Thymus (tissue), 11 donors: ENCODE measurements around the gene CNIH2. TPM values are rescaled to one million over a fixed set of nuclear protein-coding genes. Genes with fewer than 3 reads are reported as not detected.

Experiments used
- DNase-seq, 9 donors: peaks; one replicate each; pipeline ENCODE4 v3.0.0-alpha.2; 2013; ENCODE audit warnings: low spot score in 9 of 9, low read depth in 6 of 9, missing footprints in 1 of 9
- H3K27ac ChIP-seq, 2 donors: one replicate each; pipeline ENCODE4 v1.5.1; 2013; ENCODE audit warnings: control low read depth in 1 of 2, low read depth in 1 of 2, low read length in 1 of 2, mild to moderate bottlenecking in 1 of 2, moderate library complexity in 1 of 2
- H3K27me3 ChIP-seq, 2 donors: one replicate each; pipeline ENCODE4 v1.5.1; 2013; ENCODE audit warnings: low read length in 1 of 2; ENCODE audit not compliant: control insufficient read depth in 2 of 2, insufficient read depth in 1 of 2
- H3K36me3 ChIP-seq, 2 donors: one replicate each; pipeline ENCODE4 v1.5.1; 2013; ENCODE audit warnings: low read length in 1 of 2, mild to moderate bottlenecking in 1 of 2, moderate library complexity in 1 of 2; ENCODE audit not compliant: control insufficient read depth in 2 of 2, insufficient read depth in 2 of 2
- H3K4me1 ChIP-seq, 2 donors: one replicate each; pipeline ENCODE4 v1.5.1; 2013; ENCODE audit warnings: low read length in 2 of 2; ENCODE audit not compliant: control insufficient read depth in 2 of 2, insufficient read depth in 2 of 2
- H3K4me3 ChIP-seq, 2 donors: one replicate each; pipeline ENCODE4 v1.5.1; 2013; ENCODE audit warnings: low read length in 2 of 2, control low read depth in 1 of 2, mild to moderate bottlenecking in 1 of 2
- H3K9me3 ChIP-seq, 2 donors: one replicate each; pipeline ENCODE4 v1.5.1; 2013; ENCODE audit warnings: low read length in 1 of 2, mild to moderate bottlenecking in 1 of 2; ENCODE audit not compliant: control insufficient read depth in 2 of 2, insufficient read depth in 1 of 2
- WGBS: extraction: QIAGEN DNeasy Blood & Tissue Kit; methylation state at CpG from one replicate; pipeline ENCODE4 v1.1.7; 2013; 5-methylcytosine and 5-hydroxymethylcytosine counted together
- polyA plus RNA-seq: library from polyadenylated mRNA; stranded (reverse); fragments of 200-250 nt; gene quantifications from one replicate; pipeline ENCODE4 v1.2.3, GENCODE V29; 2013
- total RNA-seq: library from RNA; stranded (reverse); fragments of 120-200 nt; gene quantifications from one replicate; pipeline ENCODE4 v1.2.4, GENCODE V29; 2013
- donor health status: healthy.

Gene CNIH2
- total and polyA plus RNA-seq, 2 donors, result 1.6 TPM

DNA sequence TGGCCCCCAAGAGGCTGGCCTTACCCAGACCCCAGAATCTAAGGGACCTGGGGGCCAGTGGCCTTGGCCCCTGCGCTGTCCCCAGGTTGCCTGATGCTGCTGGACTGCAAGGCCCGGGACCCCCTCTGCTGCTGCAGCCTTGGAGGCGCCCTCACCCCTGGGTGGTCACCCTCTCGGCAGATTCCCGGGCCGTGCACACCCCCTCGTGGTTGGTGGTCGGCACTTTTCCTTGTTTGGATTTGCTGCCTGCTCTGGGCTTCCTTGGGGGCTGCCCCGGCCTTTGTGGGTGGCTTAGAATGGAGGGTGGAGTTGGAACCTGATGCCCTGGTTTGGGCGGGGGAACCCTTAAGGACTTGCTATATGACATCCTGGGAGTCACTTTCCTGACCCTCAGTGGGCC lies 53.0 kb downstream of the CNIH2 start:
- Histone ChIP-seq H3K4me3 (no peak overlapping the region), H3K27me3 (peaks cover 5 to 27% of the 10 kb centered on the region in 2 donors), H3K36me3 (no peaks in the 10 kb centered on the region), H3K9me3 (peaks cover 0 to 6% of the 10 kb centered on the region in 2 donors), H3K4me1 (peaks cover 29 to 33% of the 10 kb centered on the region in 2 donors), H3K27ac (no peak overlapping the region)
- 82% methylated on average over 10 of the region's 10 CpGs for WGBS
- no peak for DNase-seq

DNA sequence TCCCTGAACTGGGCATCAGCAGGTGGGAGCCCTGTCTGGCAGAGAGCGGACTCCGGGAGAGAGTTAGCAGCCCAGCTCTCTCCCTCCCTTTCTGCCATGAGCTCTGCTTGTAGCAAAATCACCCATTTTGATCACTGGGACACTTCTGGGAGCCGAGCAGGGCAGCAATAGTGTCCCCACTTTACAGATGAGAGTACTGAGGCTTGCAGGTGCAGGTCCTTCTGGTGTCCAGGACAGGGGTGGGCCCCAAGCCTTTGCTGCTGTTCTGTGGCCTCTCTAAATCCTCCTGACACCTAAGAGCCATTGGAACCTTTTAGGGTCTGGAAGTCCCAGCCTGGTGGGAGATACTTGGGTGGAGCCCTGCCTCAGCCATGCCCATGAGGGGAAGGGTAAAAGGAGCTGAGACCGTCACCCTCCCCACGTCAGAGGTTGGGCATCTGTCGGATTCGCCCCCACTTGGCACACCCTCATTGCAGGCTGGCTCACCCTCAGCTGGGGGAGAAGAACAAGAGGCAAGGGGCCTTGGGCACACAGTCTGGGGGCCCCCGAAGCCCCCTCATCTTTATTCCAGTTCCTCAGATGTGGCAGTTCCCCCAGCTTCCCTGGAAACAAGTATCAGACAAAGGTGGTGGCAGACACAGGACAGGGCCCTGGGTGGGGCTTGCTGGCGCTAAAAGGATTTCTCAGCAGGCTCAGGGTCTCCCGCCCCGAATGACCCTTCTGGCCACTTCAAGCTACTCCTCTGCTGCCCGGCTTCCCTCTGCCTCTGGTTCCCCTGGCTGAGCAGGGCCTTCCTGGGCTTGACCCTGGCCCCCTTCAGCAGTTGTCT lies 53.8 kb downstream of the CNIH2 start:
- Histone ChIP-seq H3K36me3 (peaks cover 0 to 2% of the 10 kb centered on the region in 2 donors), H3K27me3 (peaks cover 5 to 35% of the 10 kb centered on the region in 2 donors), H3K4me1 (peaks cover 31 to 33% of the 10 kb centered on the region in 2 donors), H3K9me3 (peaks cover 0 to 4% of the 10 kb centered on the region in 2 donors), H3K4me3 (no peak overlapping the region), H3K27ac (no peak overlapping the region)
- DNase-seq, result no peak
- 95% methylated on average over 12 of the region's 12 CpGs for WGBS

DNA sequence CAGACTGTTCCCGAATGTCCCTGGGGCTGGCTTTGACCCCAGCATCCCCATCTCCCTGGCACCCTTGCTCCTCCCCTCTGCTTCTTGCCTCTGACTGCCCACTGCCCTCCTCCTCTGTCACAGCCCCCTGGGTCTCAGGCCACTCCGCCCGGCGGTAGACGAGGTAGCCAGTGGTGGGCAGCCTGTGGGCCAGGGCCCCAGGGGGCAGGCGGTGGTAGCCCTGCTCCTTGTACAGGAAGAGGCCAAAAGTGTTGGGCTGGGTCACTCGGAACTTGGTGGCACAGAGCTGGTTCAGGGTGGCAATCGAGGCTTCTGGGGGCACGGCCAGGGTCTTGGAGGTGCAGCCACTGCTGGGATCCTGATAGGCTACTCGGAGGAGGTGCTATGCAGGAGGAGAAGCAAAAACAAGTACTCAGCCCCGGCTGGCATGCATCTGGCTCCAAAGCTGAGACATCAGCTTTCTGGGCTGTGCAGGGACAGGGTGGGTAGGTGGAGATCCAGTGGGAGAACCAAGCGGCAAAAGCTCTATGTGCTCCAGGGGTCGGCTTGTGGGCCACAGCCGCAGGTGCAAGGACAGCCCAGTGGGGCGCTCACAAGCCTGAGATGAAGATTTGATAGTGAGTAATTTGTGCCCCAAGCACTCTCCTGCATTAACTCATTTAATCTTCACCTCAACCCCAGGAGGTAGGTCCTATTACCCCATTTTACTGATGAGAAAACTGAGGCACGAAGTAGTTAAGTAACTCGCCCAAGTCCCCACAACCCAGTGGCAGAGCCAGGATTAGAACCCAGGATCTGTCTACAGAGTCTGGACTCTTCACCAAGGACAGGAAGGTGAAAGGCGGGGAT lies 54.6 kb downstream of the CNIH2 start:
- DNase-seq, result no peak
- H3K27me3 ChIP-seq, result peaks cover 5 to 40% of the 10 kb centered on the region in 2 donors
- H3K4me1 ChIP-seq, result peaks cover 23 to 33% of the 10 kb centered on the region in 2 donors
- H3K36me3 ChIP-seq, result peaks cover 6 to 11% of the 10 kb centered on the region in 2 donors
- H3K4me3 ChIP-seq, result no peak overlapping the region
- peaks cover 0 to 4% of the 10 kb centered on the region in 2 donors for H3K9me3 ChIP-seq
- 92% methylated on average over 18 of the region's 18 CpGs for WGBS
- no peak overlapping the region for H3K27ac ChIP-seq

DNA sequence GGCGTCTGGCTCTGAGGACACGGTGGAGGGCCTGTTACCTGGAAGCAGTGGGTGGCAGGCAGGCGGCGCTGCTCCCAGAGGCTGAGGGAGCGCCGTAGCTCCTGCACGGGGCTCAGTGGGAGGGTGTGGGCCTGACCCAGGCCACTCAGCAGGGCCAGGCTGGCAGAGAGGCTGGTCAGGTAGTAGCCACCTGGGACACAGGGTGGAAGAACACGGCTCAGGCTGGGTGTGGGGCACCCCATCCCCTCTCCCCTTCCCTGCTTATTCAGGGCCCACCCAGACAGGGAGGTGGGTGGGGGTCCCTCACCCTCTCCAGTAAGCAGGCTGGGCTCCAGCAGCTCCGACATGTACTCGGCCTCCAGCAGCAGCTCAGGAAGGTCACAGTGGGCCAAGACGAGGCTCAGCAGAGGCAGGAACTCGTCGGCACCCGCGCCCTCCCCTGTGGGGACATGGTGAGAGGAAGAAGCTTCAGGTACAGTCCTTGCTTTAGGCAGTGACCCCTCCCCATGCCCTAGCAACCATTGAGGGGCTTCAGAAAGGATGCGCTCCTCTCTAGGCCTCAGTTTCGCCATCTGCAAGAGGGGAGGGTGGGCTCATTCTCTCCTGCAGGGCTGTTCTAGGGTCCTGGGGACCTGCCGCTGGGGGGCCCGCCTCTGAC lies 55.4 kb downstream of the CNIH2 start:
- H3K36me3 ChIP-seq, result peaks cover 14 to 18% of the 10 kb centered on the region in 2 donors
- H3K27me3 ChIP-seq, result peaks cover 5 to 40% of the 10 kb centered on the region in 2 donors
- DNase-seq, result no peak
- 96% methylated on average over 19 of the region's 19 CpGs for WGBS
- H3K4me1 ChIP-seq, result peaks cover 16 to 26% of the 10 kb centered on the region in 2 donors
- peaks cover 0 to 4% of the 10 kb centered on the region in 2 donors for H3K9me3 ChIP-seq
- no peak overlapping the region for H3K4me3 ChIP-seq
- H3K27ac ChIP-seq, result no peak overlapping the region

Other genes with a start within 250 kb of the CNIH2 start
- 0.42 TPM for gene GAL3ST3, start 229.0 kb upstream of the CNIH2 start, total RNA-seq
- 0.25 TPM for gene GAL3ST3, start 229.0 kb upstream of the CNIH2 start, polyA plus RNA-seq
- gene SF3B2, start 225.8 kb upstream of the CNIH2 start, total RNA-seq, result 127 TPM
- 147 TPM for gene SF3B2, start 225.8 kb upstream of the CNIH2 start, polyA plus RNA-seq
- gene PACS1, start 207.9 kb upstream of the CNIH2 start, total RNA-seq, result 9.2 TPM
- 29.5 TPM for gene PACS1, start 207.9 kb upstream of the CNIH2 start, polyA plus RNA-seq
- 12.6 TPM for gene KLC2, start 20.5 kb upstream of the CNIH2 start, total RNA-seq
- 36.5 TPM for gene KLC2, start 20.5 kb upstream of the CNIH2 start, polyA plus RNA-seq
- 80.8 TPM for gene RAB1B, start 9.5 kb upstream of the CNIH2 start, total RNA-seq
- gene RAB1B, start 9.5 kb upstream of the CNIH2 start, polyA plus RNA-seq, result 105 TPM
- gene YIF1A, start 11.0 kb downstream of the CNIH2 start, total RNA-seq, result 44.2 TPM
- gene YIF1A, start 11.0 kb downstream of the CNIH2 start, polyA plus RNA-seq, result 57.3 TPM
- gene TMEM151A, start 13.7 kb downstream of the CNIH2 start, total RNA-seq, result not detected
- gene TMEM151A, start 13.7 kb downstream of the CNIH2 start, polyA plus RNA-seq, result 0.02 TPM
- 3.0 TPM for gene CD248, start 38.9 kb downstream of the CNIH2 start, total RNA-seq
- 7.7 TPM for gene CD248, start 38.9 kb downstream of the CNIH2 start, polyA plus RNA-seq
- 1.1 TPM for gene RIN1, start 58.3 kb downstream of the CNIH2 start, total RNA-seq
- gene RIN1, start 58.3 kb downstream of the CNIH2 start, polyA plus RNA-seq, result 5.8 TPM
- gene BRMS1, start 66.9 kb downstream of the CNIH2 start, total RNA-seq, result 43.1 TPM
- gene BRMS1, start 66.9 kb downstream of the CNIH2 start, polyA plus RNA-seq, result 63.0 TPM
- 9.9 TPM for gene B4GAT1, start 69.5 kb downstream of the CNIH2 start, total RNA-seq
- gene B4GAT1, start 69.5 kb downstream of the CNIH2 start, polyA plus RNA-seq, result 10.3 TPM
- gene SLC29A2, start 93.6 kb downstream of the CNIH2 start, total RNA-seq, result 1.6 TPM
- 14.2 TPM for gene SLC29A2, start 93.6 kb downstream of the CNIH2 start, polyA plus RNA-seq
- gene NPAS4, start 142.9 kb downstream of the CNIH2 start, total RNA-seq, result not detected
- 0.05 TPM for gene NPAS4, start 142.9 kb downstream of the CNIH2 start, polyA plus RNA-seq
- gene MRPL11, start 160.7 kb downstream of the CNIH2 start, total RNA-seq, result 84.3 TPM
- 45.3 TPM for gene MRPL11, start 160.7 kb downstream of the CNIH2 start, polyA plus RNA-seq
- 1.5 TPM for gene PELI3, start 188.7 kb downstream of the CNIH2 start, total RNA-seq
- 2.4 TPM for gene PELI3, start 188.7 kb downstream of the CNIH2 start, polyA plus RNA-seq
- gene DPP3, start 202.3 kb downstream of the CNIH2 start, total RNA-seq, result 36.4 TPM
- 23.2 TPM for gene DPP3, start 202.3 kb downstream of the CNIH2 start, polyA plus RNA-seq
- gene BBS1, start 232.5 kb downstream of the CNIH2 start, total RNA-seq, result 11.0 TPM
- gene BBS1, start 232.5 kb downstream of the CNIH2 start, polyA plus RNA-seq, result 14.1 TPM